GM04504 (cell line): ENCODE data around the gene ZNF101.

ENCODE experiments used
- DNase-seq: peaks from one replicate; pipeline ENCODE4 v3.0.0-alpha.2; 2012; ENCODE audit warnings: low read depth

The ZNF101 gene

GRCh38 chr19:19711934-19712828, 43.5 kb downstream of the ZNF101 start:
- DNase-seq: no peak

GRCh38 chr19:19719798-19720197, 51.2 kb downstream of the ZNF101 start:
- no peak for DNase-seq

- no peak for DNase-seq
Measured at GRCh38 chr19:19721896-19722295, 53.3 kb downstream of the ZNF101 start.

DNA sequence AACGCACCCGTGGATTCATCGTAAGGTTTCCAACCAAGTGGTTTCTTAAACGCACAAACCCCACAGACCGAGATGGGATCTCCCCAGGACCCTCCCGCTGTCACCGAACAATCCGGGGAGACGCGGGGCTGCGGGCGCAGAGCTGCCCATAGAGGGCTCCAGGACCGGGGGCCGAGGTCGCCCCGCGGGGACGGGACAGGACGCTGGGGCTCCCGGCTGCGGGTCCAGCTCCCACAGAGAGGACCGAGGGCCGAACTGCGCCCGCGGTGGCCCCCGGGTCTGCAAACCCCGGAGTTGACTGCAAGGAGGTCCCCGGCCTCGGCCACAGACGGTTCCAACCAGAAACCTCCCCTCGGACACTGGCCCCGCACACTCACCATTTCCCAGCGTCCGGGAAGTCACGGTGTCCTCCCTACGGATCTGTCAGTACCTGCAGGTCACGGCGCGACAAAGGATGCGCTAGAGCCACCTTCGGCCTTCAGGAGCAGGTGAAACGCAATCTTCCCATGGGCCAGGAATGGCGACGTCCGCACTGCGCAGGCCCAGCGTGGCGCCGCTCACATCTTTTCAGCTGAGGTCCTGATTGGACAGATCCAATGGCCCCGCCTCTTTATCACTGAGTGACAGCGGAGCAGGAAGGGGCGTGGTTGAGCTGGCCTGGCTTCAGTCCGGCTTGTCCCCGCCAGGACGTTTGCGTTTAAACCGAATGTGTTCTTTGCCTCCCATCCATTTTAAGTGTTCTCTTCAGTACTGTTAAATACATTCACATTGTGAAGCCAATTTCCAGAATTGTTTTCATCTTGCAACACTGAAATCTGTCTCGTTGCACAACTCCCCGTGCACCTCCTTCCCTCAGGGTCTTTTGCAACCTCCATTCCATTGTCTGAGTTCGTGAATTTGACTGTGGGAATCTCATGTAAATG, 64.2 kb downstream of the ZNF101 start, which contains the start of gene ZNF14:
Gene ZNF14, minus strand, starts transcription at position 534 of the 923 bp plus-strand sequence. Its CDS starts 154 bp downstream, at position 380.
- peak; percentile 82 for DNase-seq
